Fibroblast of lung (primary cell): ENCODE measurements around the gene HOXC5. TPM values are rescaled to one million over a fixed set of nuclear protein-coding genes. Genes with fewer than 3 reads are reported as not detected.

ENCODE experiments used
- DNase-seq, 2 donors: peaks; one replicate each; pipeline versions ENCODE4 v3.0.0 to v3.0.0-alpha.2; 2010; ENCODE audit warnings: low read depth in 2 of 2
- H2AFZ ChIP-seq: 2 replicates; pipeline ENCODE4 v1.5.1; 2012; ENCODE audit warnings: low read length, control low read depth, inconsistent platforms
- H3K27ac ChIP-seq: 2 replicates; pipeline ENCODE4 v1.5.1; 2011; ENCODE audit warnings: low read length, control low read depth; ENCODE audit not compliant: insufficient read depth
- H3K27me3 ChIP-seq: 2 replicates; pipeline ENCODE4 v1.5.1; 2011; ENCODE audit warnings: mild to moderate bottlenecking, low read length; ENCODE audit not compliant: control insufficient read depth, insufficient read depth
- H3K36me3 ChIP-seq: 2 replicates; pipeline ENCODE4 v1.5.1; 2011; ENCODE audit warnings: low read length; ENCODE audit not compliant: control insufficient read depth, insufficient read depth
- H3K4me1 ChIP-seq: 2 replicates; pipeline ENCODE4 v1.5.1; 2011; ENCODE audit warnings: low read length; ENCODE audit not compliant: control insufficient read depth, insufficient read depth; ENCODE audit errors: extremely low read depth
- H3K4me2 ChIP-seq: 2 replicates; pipeline ENCODE4 v1.5.1; 2011; ENCODE audit warnings: low read length, control low read depth; ENCODE audit not compliant: insufficient read depth; ENCODE audit errors: extremely low read depth
- H3K4me3 ChIP-seq, 4 experiments: fragments of 200-600 bp in 1 of 4; sonication (generic) in 1 of 4; replicated peaks in 1 of 4; 2 replicates each; pipeline ENCODE4 v1.5.1; 2011 to 2016; ENCODE audit warnings: low read length in 4 of 4, low read depth in 3 of 4, mild to moderate bottlenecking in 3 of 4, control low read depth in 2 of 4, inconsistent platforms in 1 of 4, mixed read lengths in 1 of 4; ENCODE audit not compliant: insufficient read depth in 1 of 4; ENCODE audit errors: control extremely low read depth in 1 of 4
- H3K79me2 ChIP-seq: 2 replicates; pipeline ENCODE4 v1.5.1; 2012; ENCODE audit warnings: mild to moderate bottlenecking, low read length, inconsistent platforms; ENCODE audit not compliant: control insufficient read depth, insufficient read depth
- H3K9ac ChIP-seq: 2 replicates; pipeline ENCODE4 v1.5.1; 2011; ENCODE audit warnings: mild to moderate bottlenecking, low read length, control low read depth; ENCODE audit not compliant: insufficient read depth
- H3K9me3 ChIP-seq: 2 replicates; pipeline ENCODE4 v1.5.1; 2012; ENCODE audit warnings: low read depth, low read length; ENCODE audit not compliant: control insufficient read depth, insufficient read depth
- H4K20me1 ChIP-seq: 2 replicates; pipeline ENCODE4 v1.5.1; 2011; ENCODE audit warnings: low read length; ENCODE audit not compliant: control insufficient read depth, insufficient read depth; ENCODE audit errors: extremely low read depth
- CTCF ChIP-seq, 2 donors: IDR thresholded peaks in 1 of 2; conservative IDR thresholded peaks in 1 of 2; 1 replicate in 1 of 2; 2 replicates in 1 of 2; pipeline ENCODE4 v1.5.1; 2011 to 2012; ENCODE audit warnings: low read length in 2 of 2, control low read depth in 1 of 2, inconsistent platforms in 1 of 2, low read depth in 1 of 2, mild to moderate bottlenecking in 1 of 2
- EZH2 ChIP-seq: IDR thresholded peaks from 2 replicates; pipeline ENCODE4 v1.5.1; 2012; ENCODE audit warnings: low read length, control low read depth, mild to moderate bottlenecking; ENCODE audit errors: missing control alignments
- polyA plus RNA-seq, 2 donors: library from polyadenylated mRNA; depleted of rRNA in 1 of 2; stranded (reverse) in 1 of 2; unstranded in 1 of 2; fragments of >200 nt; gene quantifications; 2 replicates each; pipeline ENCODE4 v1.2.1, GENCODE V29; 2011 to 2012; ENCODE audit warnings: missing spikeins in 1 of 2
- total RNA-seq: library from RNA; depleted of rRNA; stranded (reverse); fragments of >200 nt; gene quantifications from 2 replicates; pipeline ENCODE4 v1.2.1, GENCODE V29; 2014

Gene HOXC5
- total and polyA plus RNA-seq, 2 donors (not counting 1 experiment from before 2014, with no cell fraction given) = under 0.01 to 0.07 TPM

DNA sequence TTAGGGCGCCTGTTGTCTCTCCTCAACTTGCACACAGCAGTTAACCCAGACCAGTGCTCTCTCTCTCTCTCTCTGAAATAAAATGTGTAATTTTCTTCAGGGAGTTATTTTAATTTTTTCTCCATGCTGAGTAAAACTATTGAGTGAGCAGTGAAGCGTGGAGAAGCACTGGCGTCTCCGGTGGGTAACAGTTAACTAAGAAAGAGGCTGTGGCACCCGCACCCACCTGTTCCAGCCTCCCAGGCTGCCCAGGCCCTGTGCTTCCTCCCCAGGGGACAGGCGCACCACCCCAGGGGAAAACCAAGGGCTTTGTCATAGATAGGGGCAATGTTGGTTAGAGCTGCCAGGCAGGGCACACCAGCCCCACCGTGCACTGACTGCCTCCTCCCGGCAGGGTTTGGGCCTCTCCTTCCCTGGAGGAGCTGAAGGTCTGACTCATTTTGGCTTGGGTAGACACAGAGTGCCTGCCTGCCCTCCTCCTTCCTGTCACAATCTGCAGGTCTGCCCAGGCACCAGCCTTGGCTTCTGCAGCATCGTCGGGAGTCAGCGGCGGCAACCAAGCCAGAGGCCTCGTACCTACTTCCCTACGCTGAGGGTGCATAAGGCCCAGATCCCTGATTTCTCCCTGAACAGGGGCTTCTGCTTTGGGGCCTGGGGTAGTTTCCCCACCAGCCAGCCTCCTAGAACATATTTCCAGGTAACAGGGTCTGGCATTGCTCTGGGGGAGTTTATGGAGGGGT lies 3.9 kb downstream of the HOXC5 start:
- Histone ChIP-seq H3K4me1 (peaks cover 2% of the 10 kb centered on the region), H3K9ac (no peak overlapping the region), H3K9me3 (no peaks in the 10 kb centered on the region), H4K20me1 (no peaks in the 10 kb centered on the region), H3K27me3 (peaks cover 30% of the 10 kb centered on the region), H2AFZ (no peak overlapping the region), H3K27ac (no peak overlapping the region), H3K4me3 (no peak overlapping the region), H3K4me2 (no peak overlapping the region), H3K36me3 (no peaks in the 10 kb centered on the region), H3K79me2 (no peaks in the 10 kb centered on the region)
- no peak for DNase-seq
- TF ChIP-seq EZH2 (no peak), CTCF (conservative IDR thresholded peaks at IDR 0.05 in 1 of 2, IDR thresholded peaks at IDR 0.05 in 1 of 2; ENCODE audit: low read depth in 1 of 2, low read length in 2 of 2) (no peak)

DNA sequence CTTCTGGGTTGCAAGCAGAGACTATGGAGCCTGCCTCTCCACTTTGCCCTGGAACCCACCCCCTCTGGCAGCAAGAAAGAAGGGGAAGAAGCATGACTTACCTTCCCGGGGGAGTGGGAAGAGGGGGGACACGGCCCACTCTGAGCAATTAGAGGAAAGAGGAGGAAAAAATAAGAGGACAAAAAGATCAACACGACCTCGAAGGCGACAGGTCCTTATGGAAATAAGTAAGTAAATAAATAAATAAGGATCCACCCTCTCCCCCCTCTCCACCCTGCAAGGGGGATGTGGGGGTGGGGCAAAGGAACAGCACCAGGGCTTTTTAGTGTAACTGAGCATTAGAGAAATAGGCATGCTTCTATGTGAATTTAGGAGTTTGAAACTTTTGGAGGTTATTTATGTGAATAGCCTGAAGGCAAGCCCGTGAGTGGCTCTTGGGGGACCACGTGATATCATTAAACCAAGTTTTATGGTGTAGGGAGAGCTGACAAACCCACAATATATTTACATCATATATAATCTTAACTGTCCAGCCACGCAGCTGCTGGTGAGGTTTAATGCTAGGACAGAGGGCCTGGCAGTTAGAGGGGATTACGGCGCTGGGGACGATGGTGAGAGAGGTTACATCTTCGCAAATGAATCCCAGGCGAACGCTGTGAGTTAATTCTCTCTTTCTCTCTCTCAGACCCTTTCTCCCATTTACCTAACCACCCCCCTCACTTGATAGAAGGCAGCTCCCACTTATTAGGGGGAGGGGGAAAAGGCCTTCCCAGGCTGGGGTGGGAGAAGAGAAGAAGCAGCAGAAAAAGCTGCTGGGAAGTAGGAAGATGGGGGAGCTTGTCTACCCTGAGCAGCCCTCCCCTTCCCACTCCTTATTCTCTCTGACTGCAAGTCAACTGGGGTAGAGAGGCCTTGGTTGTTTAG lies 4.8 kb downstream of the HOXC5 start:
- Histone ChIP-seq H3K4me1 (peaks cover 2% of the 10 kb centered on the region), H3K79me2 (no peaks in the 10 kb centered on the region), H3K9ac (no peak overlapping the region), H3K4me3 (no peak overlapping the region), H3K27ac (no peak overlapping the region), H3K4me2 (no peak overlapping the region), H3K36me3 (no peaks in the 10 kb centered on the region), H4K20me1 (no peaks in the 10 kb centered on the region), H3K27me3 (peaks cover 28% of the 10 kb centered on the region), H2AFZ (no peak overlapping the region), H3K9me3 (no peaks in the 10 kb centered on the region)
- TF ChIP-seq EZH2 (no peak), CTCF (conservative IDR thresholded peaks at IDR 0.05 in 1 of 2, IDR thresholded peaks at IDR 0.05 in 1 of 2; ENCODE audit: low read depth in 1 of 2, low read length in 2 of 2) (no peak)
- no peak for DNase-seq

DNA sequence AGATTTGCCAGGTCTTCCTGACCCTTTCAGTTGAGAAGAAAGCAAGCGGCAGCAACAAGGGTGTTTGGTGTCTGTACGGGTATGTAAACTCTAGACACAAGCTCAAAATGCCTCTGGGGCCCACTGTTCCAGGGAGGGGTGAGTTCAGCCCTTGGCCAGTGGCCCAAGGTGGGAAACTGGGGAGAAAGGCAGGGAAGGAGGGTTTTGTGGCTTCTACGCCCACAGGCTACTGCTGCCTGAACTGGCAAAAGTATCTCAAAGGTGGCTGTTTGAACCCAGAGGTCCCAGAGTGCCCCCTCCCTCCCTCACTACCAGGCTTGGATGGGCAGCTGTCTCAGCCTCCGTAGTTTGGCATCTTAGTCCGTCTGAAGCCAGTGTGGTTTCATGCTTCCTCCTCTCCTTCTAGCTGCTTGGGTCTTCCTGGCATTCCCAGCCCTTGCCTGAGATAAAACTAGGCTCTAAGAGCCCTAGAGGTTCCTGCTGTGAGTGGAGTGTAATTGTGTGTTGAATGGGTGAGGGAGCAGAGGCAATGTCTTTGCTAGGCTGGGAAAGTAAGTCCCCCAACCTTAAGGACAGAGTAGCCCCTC lies 5.5 kb downstream of the HOXC5 start:
- Histone ChIP-seq H3K9ac (no peak overlapping the region), H3K4me3 (no peak overlapping the region), H3K27ac (no peak overlapping the region), H3K79me2 (no peaks in the 10 kb centered on the region), H3K4me1 (no peaks in the 10 kb centered on the region), H3K9me3 (no peaks in the 10 kb centered on the region), H2AFZ (no peak overlapping the region), H3K27me3 (peaks cover 31% of the 10 kb centered on the region), H4K20me1 (no peaks in the 10 kb centered on the region), H3K4me2 (no peak overlapping the region), H3K36me3 (no peaks in the 10 kb centered on the region)
- no peak for DNase-seq
- no peak for TF ChIP-seq EZH2
